H9 (cell line): ENCODE measurements around the gene PLA2G15. TPM values are rescaled to one million over a fixed set of nuclear protein-coding genes. Genes with fewer than 3 reads are reported as not detected.

ENCODE experiments used
- DNase-seq: peaks from one replicate; pipeline ENCODE4 v3.0.0-alpha.2; 2017
- H2AFZ ChIP-seq: one replicate; pipeline ENCODE4 v1.6.1; 2013; ENCODE audit warnings: mild to moderate bottlenecking, low read length, control low read depth, moderate library complexity
- H2AK5ac ChIP-seq: 2 replicates; pipeline ENCODE4 v1.6.1; 2013; ENCODE audit warnings: low read length, control low read depth, mixed read lengths; ENCODE audit not compliant: insufficient read length
- H2BK120ac ChIP-seq: one replicate; pipeline ENCODE4 v1.6.1; 2013; ENCODE audit warnings: low read depth, mild to moderate bottlenecking, low read length, control low read depth, inconsistent platforms; ENCODE audit not compliant: poor library complexity, severe bottlenecking
- H2BK12ac ChIP-seq: 2 replicates; pipeline ENCODE4 v1.6.1; 2013; ENCODE audit warnings: low read length, control low read depth, mixed read lengths, low read depth; ENCODE audit not compliant: insufficient read length
- H2BK15ac ChIP-seq: 2 replicates; pipeline ENCODE4 v1.6.1; 2013; ENCODE audit warnings: low read depth, low read length, control low read depth
- H2BK20ac ChIP-seq: one replicate; pipeline ENCODE4 v1.6.1; 2013; ENCODE audit warnings: low read depth, mild to moderate bottlenecking, low read length, control low read depth, inconsistent platforms; ENCODE audit not compliant: poor library complexity, severe bottlenecking
- H2BK5ac ChIP-seq: 2 replicates; pipeline ENCODE4 v1.6.1; 2013; ENCODE audit warnings: low read length, control low read depth, mixed read lengths; ENCODE audit not compliant: insufficient read length
- H3K14ac ChIP-seq: 2 replicates; pipeline ENCODE4 v1.6.1; 2013; ENCODE audit warnings: low read length, control low read depth; ENCODE audit not compliant: insufficient read depth
- H3K18ac ChIP-seq: 2 replicates; pipeline ENCODE4 v1.6.1; 2013; ENCODE audit warnings: low read depth, mild to moderate bottlenecking, mixed read lengths, low read length, control low read depth; ENCODE audit not compliant: insufficient read length
- H3K23ac ChIP-seq: 2 replicates; pipeline ENCODE4 v1.6.1; 2013; ENCODE audit warnings: low read length, control low read depth, mixed read lengths, low read depth; ENCODE audit not compliant: insufficient read length
- H3K23me2 ChIP-seq: 2 replicates; pipeline ENCODE4 v1.6.1; 2013; ENCODE audit warnings: low read depth, mild to moderate bottlenecking, mixed read lengths, low read length, control low read depth; ENCODE audit not compliant: insufficient read length, poor library complexity, severe bottlenecking
- H3K27ac ChIP-seq: 2 replicates; pipeline ENCODE4 v1.5.1; 2013; ENCODE audit warnings: low read length, control low read depth, mixed read lengths, low read depth; ENCODE audit not compliant: insufficient read length
- H3K27me3 ChIP-seq: 2 replicates; pipeline ENCODE4 v1.6.1; 2013; ENCODE audit warnings: low read length, control low read depth, inconsistent platforms; ENCODE audit not compliant: insufficient read depth
- H3K4ac ChIP-seq: 2 replicates; pipeline ENCODE4 v1.6.1; 2013; ENCODE audit warnings: low read depth, mild to moderate bottlenecking, control low read depth, inconsistent platforms, low read length, moderate library complexity
- H3K4me1 ChIP-seq: 2 replicates; pipeline ENCODE4 v1.6.1; 2013; ENCODE audit warnings: low read length, control low read depth, inconsistent platforms; ENCODE audit not compliant: insufficient read depth
- H3K4me2 ChIP-seq: 2 replicates; pipeline ENCODE4 v1.6.1; 2013; ENCODE audit warnings: low read length, control low read depth, mixed read lengths; ENCODE audit not compliant: insufficient read length, insufficient read depth
- H3K56ac ChIP-seq: 2 replicates; pipeline ENCODE4 v1.6.1; 2013; ENCODE audit warnings: low read depth, mild to moderate bottlenecking, mixed read lengths, low read length, control low read depth; ENCODE audit not compliant: insufficient read length
- H3K79me1 ChIP-seq: 2 replicates; pipeline ENCODE4 v1.6.1; 2013; ENCODE audit warnings: low read depth, mild to moderate bottlenecking, moderate library complexity, low read length, control low read depth, inconsistent platforms; ENCODE audit not compliant: insufficient read depth, poor library complexity, severe bottlenecking
- H3K79me2 ChIP-seq: 2 replicates; pipeline ENCODE4 v1.6.1; 2013; ENCODE audit warnings: low read length, control low read depth, inconsistent platforms; ENCODE audit not compliant: insufficient read depth
- H3K9ac ChIP-seq: 2 replicates; pipeline ENCODE4 v1.6.1; 2013; ENCODE audit warnings: low read length, control low read depth, mixed read lengths; ENCODE audit not compliant: insufficient read length; ENCODE audit errors: extremely low read depth
- H3K9me3 ChIP-seq: one replicate; pipeline ENCODE4 v1.6.1; 2013; ENCODE audit warnings: low read depth, low read length, inconsistent platforms; ENCODE audit not compliant: control insufficient read depth
- H3T11ph ChIP-seq: one replicate; pipeline ENCODE4 v1.6.1; 2013; ENCODE audit warnings: mild to moderate bottlenecking, low read length, control low read depth, inconsistent platforms
- H4K20me1 ChIP-seq: one replicate; pipeline ENCODE4 v1.6.1; 2013; ENCODE audit not compliant: control insufficient read depth, insufficient read length, insufficient read depth
- H4K5ac ChIP-seq: 2 replicates; pipeline ENCODE4 v1.6.1; 2013; ENCODE audit warnings: low read depth, mild to moderate bottlenecking, mixed read lengths, low read length, control low read depth; ENCODE audit not compliant: insufficient read length
- H4K8ac ChIP-seq: replicated peaks from 2 replicates; pipeline ENCODE4 v1.6.1; 2013; ENCODE audit warnings: low read length, control low read depth, mixed read lengths, low read depth; ENCODE audit not compliant: insufficient read length
- H4K91ac ChIP-seq: 2 replicates; pipeline ENCODE4 v1.6.1; 2013; ENCODE audit warnings: low read depth, mild to moderate bottlenecking, moderate library complexity, mixed read lengths, low read length, control low read depth; ENCODE audit not compliant: insufficient read length
- H3K27ac Mint-ChIP-seq, 3 experiments: 2 replicates in 2 of 3; 3 replicates in 1 of 3; pipeline ENCODE4 v1.8.0; 2020 to 2021; ENCODE audit warnings: mixed read lengths in 3 of 3, mild to moderate bottlenecking in 1 of 3, moderate library complexity in 1 of 3
- H3K27me3 Mint-ChIP-seq: 2 replicates; pipeline ENCODE4 v1.8.0; 2021; ENCODE audit warnings: low read depth, mild to moderate bottlenecking, moderate library complexity, mixed read lengths
- H3K36me3 Mint-ChIP-seq, 3 experiments: 2 replicates in 2 of 3; 3 replicates in 1 of 3; pipeline ENCODE4 v1.8.0; 2020 to 2021; ENCODE audit warnings: low read depth in 3 of 3, mixed read lengths in 3 of 3; ENCODE audit not compliant: insufficient read depth in 1 of 3
- H3K4me1 Mint-ChIP-seq, 2 experiments: 2 replicates each; pipeline ENCODE4 v1.8.0; 2020; ENCODE audit warnings: mixed read lengths in 2 of 2
- H3K4me3 Mint-ChIP-seq, 2 experiments: 2 replicates in 1 of 2; 3 replicates in 1 of 2; pipeline ENCODE4 v1.8.0; 2020 to 2021; ENCODE audit warnings: mild to moderate bottlenecking in 2 of 2, mixed read lengths in 2 of 2, moderate library complexity in 1 of 2
- H3K9me3 Mint-ChIP-seq, 2 experiments: 2 replicates in 1 of 2; 3 replicates in 1 of 2; pipeline ENCODE4 v1.8.0; 2020; ENCODE audit warnings: mild to moderate bottlenecking in 2 of 2, mixed read lengths in 2 of 2, moderate library complexity in 1 of 2
- CTCF ChIP-seq: fragments of 200-600 bp; sonication (generic); conservative IDR thresholded peaks from 3 replicates; pipeline ENCODE4 v1.8.0; 2021; ENCODE audit warnings: antibody characterized with exemption, mild to moderate bottlenecking
- WGBS: extraction: QIAGEN DNeasy Blood & Tissue Kit; methylation state at CpG from one replicate; pipeline ENCODE4 v1.1.7; 2013; ENCODE audit warnings: missing lambda C conversion rate, low lambda C conversion rate, mixed read lengths; ENCODE audit not compliant: insufficient read length; ENCODE audit errors: extremely low coverage; 5-methylcytosine and 5-hydroxymethylcytosine counted together
- total RNA-seq: library from RNA; stranded (reverse); gene quantifications from 2 replicates; pipeline ENCODE4 v1.2.1, GENCODE V29; 2021

The PLA2G15 gene
- total RNA-seq, 1 experiment from 2014 or later: 11.0 TPM

GRCh38 chr16:68242085-68242484 lies 3.1 kb upstream of the PLA2G15 start:
- H3K4me1 Mint-ChIP-seq: peaks cover 24 to 27% of the 10 kb centered on the region in 2 experiments
- no peak overlapping the region for H3T11ph ChIP-seq
- no peak overlapping the region for H2BK12ac ChIP-seq
- H3K23me2 ChIP-seq: peaks cover 18% of the 10 kb centered on the region
- no peaks in the 10 kb centered on the region for H3K4me1 ChIP-seq
- no peaks in the 10 kb centered on the region for H4K20me1 ChIP-seq
- no peak overlapping the region for H4K8ac ChIP-seq
- no peaks in the 10 kb centered on the region for H3K9me3 ChIP-seq
- H2AFZ ChIP-seq: no peak overlapping the region
- no peak overlapping the region for H2BK20ac ChIP-seq
- no peaks in the 10 kb centered on the region for H3K79me2 ChIP-seq
- H2BK15ac ChIP-seq: no peak overlapping the region
- H2AK5ac ChIP-seq: no peak overlapping the region
- no peak overlapping the region for H4K91ac ChIP-seq
- no peak for TF ChIP-seq CTCF
- no peak overlapping the region for H3K27ac Mint-ChIP-seq
- DNase-seq: no peak
- no peak overlapping the region for H3K23ac ChIP-seq
- no CpG with 5 or more reads among the region's 7 CpGs for WGBS
- no peak overlapping the region for H3K4me2 ChIP-seq
- H4K5ac ChIP-seq: no peak overlapping the region
- no peaks in the 10 kb centered on the region; the same call in 1 of the 2 replicates for H3K27me3 ChIP-seq
- H3K9me3 Mint-ChIP-seq: no peaks in the 10 kb centered on the region; a peak in 1 of 5 replicates
- H2BK5ac ChIP-seq: no peak overlapping the region
- no peak overlapping the region for H2BK120ac ChIP-seq
- no peak overlapping the region for H3K4me3 Mint-ChIP-seq
- H3K36me3 Mint-ChIP-seq: no peaks in the 10 kb centered on the region; a peak in 1 of 7 replicates
- H3K4ac ChIP-seq: no peak overlapping the region
- H3K18ac ChIP-seq: no peak overlapping the region
- no peaks in the 10 kb centered on the region for H3K79me1 ChIP-seq
- peaks cover 25% of the 10 kb centered on the region for H3K27me3 Mint-ChIP-seq
- no peak overlapping the region for H3K27ac ChIP-seq
- no peak overlapping the region for H3K14ac ChIP-seq
- no peak overlapping the region for H3K9ac ChIP-seq
- H3K56ac ChIP-seq: no peak overlapping the region
